Activated T-cell treated with anti-CD3 and anti-CD28 coated beads, Interleukin-2, amount 50 U/mL, for 4 hours (primary cell): ENCODE measurements around the gene SMURF2. TPM values are rescaled to one million over a fixed set of nuclear protein-coding genes. Genes with fewer than 3 reads are reported as not detected.
A peak's percentile ranks its signal among the peaks of the same experiment; 100 is the strongest.
"Not testable (repeated sequence)": the region's sequence is repeated elsewhere in the genome, so short reads cannot be mapped to it uniquely, and the experiment has no call there.

ENCODE experiments used
- ATAC-seq, 2 donors: fragments of 200-7000 bp; cut with Tn5 transposase; one replicate each; pipeline ENCODE4 v1.10.0; 2021
- DNase-seq: peaks from one replicate; pipeline ENCODE4 v3.0.0-alpha.2; 2020
- H3K27me3 Mint-ChIP-seq: one replicate; pipeline ENCODE4 v1.8.0; 2021; ENCODE audit warnings: low read depth, mixed read lengths
- H3K36me3 Mint-ChIP-seq: one replicate; pipeline ENCODE4 v1.8.0; 2022; ENCODE audit warnings: mixed read lengths; ENCODE audit not compliant: insufficient read depth
- H3K4me1 Mint-ChIP-seq: one replicate; pipeline ENCODE4 v1.8.0; 2021; ENCODE audit warnings: low read depth, mixed read lengths
- H3K4me3 Mint-ChIP-seq: one replicate; pipeline ENCODE4 v1.8.0; 2021; ENCODE audit warnings: mild to moderate bottlenecking, moderate library complexity, mixed read lengths
- H3K9me3 Mint-ChIP-seq: one replicate; pipeline ENCODE4 v1.8.0; 2021; ENCODE audit warnings: mixed read lengths
- total RNA-seq, 3 donors: library from RNA; stranded (reverse); gene quantifications; one replicate each; pipeline ENCODE4 v1.2.1, GENCODE V29; 2021

The SMURF2 gene
- total RNA-seq, 3 donors from 2014 or later, result 10.7 to 11.6 (median 11.0) TPM

GRCh38 chr17:64628641-64629040, 33.5 kb downstream of the SMURF2 start:
- Mint-ChIP-seq H3K36me3 (peaks cover 3% of the 10 kb centered on the region), H3K27me3 (no peaks in the 10 kb centered on the region), H3K9me3 (no peaks in the 10 kb centered on the region), H3K4me1 (peaks cover 58% of the 10 kb centered on the region), H3K4me3 (peak overlapping the region; percentile 32)
- DNase-seq (no peak), ATAC-seq (peak; percentile 97 to 98)

- Mint-ChIP-seq H3K4me1 (peaks cover 59% of the 10 kb centered on the region), H3K9me3 (no peaks in the 10 kb centered on the region), H3K27me3 (no peaks in the 10 kb centered on the region), H3K4me3 (peak overlapping the region; percentile 12), H3K36me3 (peaks cover 6% of the 10 kb centered on the region)
- no peak for DNase-seq
- peak in 1 of 2 donors; percentile 42 for ATAC-seq
Observed at GRCh38 chr17:64627797-64628196, 34.3 kb downstream of the SMURF2 start.

- H3K27me3 Mint-ChIP-seq, result no peaks in the 10 kb centered on the region
- H3K4me3 Mint-ChIP-seq, result no peak overlapping the region
- H3K4me1 Mint-ChIP-seq, result peaks cover 57% of the 10 kb centered on the region
- peaks cover 9% of the 10 kb centered on the region for H3K36me3 Mint-ChIP-seq
- no peaks in the 10 kb centered on the region for H3K9me3 Mint-ChIP-seq
- ATAC-seq (no peak), DNase-seq (no peak)
Observed at GRCh38 chr17:64626827-64627226, 35.3 kb downstream of the SMURF2 start.

GRCh38 chr17:64625541-64625940, 36.6 kb downstream of the SMURF2 start:
- H3K4me3 Mint-ChIP-seq, result no peak overlapping the region
- no peaks in the 10 kb centered on the region for H3K27me3 Mint-ChIP-seq
- H3K36me3 Mint-ChIP-seq, result peaks cover 9% of the 10 kb centered on the region
- ATAC-seq (no peak), DNase-seq (no peak)
- H3K4me1 Mint-ChIP-seq, result peaks cover 47% of the 10 kb centered on the region
- H3K9me3 Mint-ChIP-seq, result no peaks in the 10 kb centered on the region

GRCh38 chr17:64622931-64623654, 39.0 kb downstream of the SMURF2 start:
- Mint-ChIP-seq H3K4me3 (no peak overlapping the region), H3K9me3 (no peaks in the 10 kb centered on the region), H3K27me3 (no peaks in the 10 kb centered on the region), H3K4me1 (peaks cover 35% of the 10 kb centered on the region), H3K36me3 (peaks cover 9% of the 10 kb centered on the region)
- ATAC-seq, result no peak
- DNase-seq, result no peak

- Mint-ChIP-seq H3K36me3 (peaks cover 6% of the 10 kb centered on the region), H3K27me3 (no peaks in the 10 kb centered on the region), H3K4me3 (no peak overlapping the region), H3K9me3 (no peaks in the 10 kb centered on the region), H3K4me1 (peaks cover 33% of the 10 kb centered on the region)
- ATAC-seq (no peak), DNase-seq (no peak)
Observed at GRCh38 chr17:64621772-64622171, 40.3 kb downstream of the SMURF2 start.

- no peak for ATAC-seq
- Mint-ChIP-seq H3K9me3 (no peaks in the 10 kb centered on the region), H3K4me1 (peaks cover 40% of the 10 kb centered on the region), H3K4me3 (no peak overlapping the region), H3K27me3 (no peaks in the 10 kb centered on the region), H3K36me3 (peaks cover 6% of the 10 kb centered on the region)
- no peak for DNase-seq
Observed at GRCh38 chr17:64618848-64619247, 43.3 kb downstream of the SMURF2 start.

GRCh38 chr17:64617125-64617780, 44.9 kb downstream of the SMURF2 start:
- DNase-seq, result no peak

GRCh38 chr17:64615028-64615677, 47.0 kb downstream of the SMURF2 start:
- Mint-ChIP-seq H3K27me3 (no peaks in the 10 kb centered on the region), H3K4me3 (no peak overlapping the region), H3K4me1 (peaks cover 39% of the 10 kb centered on the region), H3K36me3 (no peaks in the 10 kb centered on the region), H3K9me3 (no peaks in the 10 kb centered on the region)
- ATAC-seq, result no peak
- no peak for DNase-seq

More at GRCh38 chr17:64617125-64617780, 44.9 kb downstream of the SMURF2 start:
- no peak for ATAC-seq
- no peaks in the 10 kb centered on the region for H3K27me3 Mint-ChIP-seq
- H3K36me3 Mint-ChIP-seq, result no peaks in the 10 kb centered on the region
- H3K4me1 Mint-ChIP-seq, result peaks cover 39% of the 10 kb centered on the region
- no peak overlapping the region for H3K4me3 Mint-ChIP-seq
- no peaks in the 10 kb centered on the region for H3K9me3 Mint-ChIP-seq

- no peak for ATAC-seq
- no peak for DNase-seq
- Mint-ChIP-seq H3K4me3 (no peak overlapping the region), H3K9me3 (no peaks in the 10 kb centered on the region), H3K27me3 (no peaks in the 10 kb centered on the region), H3K4me1 (peaks cover 44% of the 10 kb centered on the region), H3K36me3 (no peaks in the 10 kb centered on the region)
Observed at GRCh38 chr17:64614266-64615027, 47.7 kb downstream of the SMURF2 start.

- Mint-ChIP-seq H3K9me3 (no peaks in the 10 kb centered on the region), H3K4me3 (no peak overlapping the region), H3K4me1 (peaks cover 47% of the 10 kb centered on the region), H3K36me3 (no peaks in the 10 kb centered on the region), H3K27me3 (no peaks in the 10 kb centered on the region)
- ATAC-seq (no peak), DNase-seq (no peak)
Observed at GRCh38 chr17:64611369-64611768, 50.7 kb downstream of the SMURF2 start.

- peaks cover 50% of the 10 kb centered on the region for H3K4me1 Mint-ChIP-seq
- not testable (repeated sequence) for H3K9me3 Mint-ChIP-seq, ATAC-seq, H3K36me3 Mint-ChIP-seq, H3K27me3 Mint-ChIP-seq, H3K4me3 Mint-ChIP-seq, DNase-seq
Observed at GRCh38 chr17:64610244-64610643, 51.9 kb downstream of the SMURF2 start.

GRCh38 chr17:64608571-64608981, 53.5 kb downstream of the SMURF2 start:
- DNase-seq, result no peak
- Mint-ChIP-seq H3K36me3 (no peaks in the 10 kb centered on the region), H3K27me3 (no peaks in the 10 kb centered on the region), H3K4me3 (peak overlapping the region; percentile 0), H3K9me3 (no peaks in the 10 kb centered on the region), H3K4me1 (peaks cover 39% of the 10 kb centered on the region)
- peak; percentile 90 to 95 for ATAC-seq

GRCh38 chr17:64607862-64608565, 54.1 kb downstream of the SMURF2 start:
- DNase-seq, result no peak
- ATAC-seq, result peak in 1 of 2 donors; percentile 22
- Mint-ChIP-seq H3K36me3 (no peaks in the 10 kb centered on the region), H3K4me3 (no peak overlapping the region), H3K27me3 (no peaks in the 10 kb centered on the region), H3K9me3 (no peaks in the 10 kb centered on the region), H3K4me1 (peaks cover 35% of the 10 kb centered on the region)
